ENCODE results near the gene ITGB7.

GRCh38 chr12:53230108-53230845 is 23.2 kb upstream of the ITGB7 start:
- TF ChIP-seq, protein P1, sequence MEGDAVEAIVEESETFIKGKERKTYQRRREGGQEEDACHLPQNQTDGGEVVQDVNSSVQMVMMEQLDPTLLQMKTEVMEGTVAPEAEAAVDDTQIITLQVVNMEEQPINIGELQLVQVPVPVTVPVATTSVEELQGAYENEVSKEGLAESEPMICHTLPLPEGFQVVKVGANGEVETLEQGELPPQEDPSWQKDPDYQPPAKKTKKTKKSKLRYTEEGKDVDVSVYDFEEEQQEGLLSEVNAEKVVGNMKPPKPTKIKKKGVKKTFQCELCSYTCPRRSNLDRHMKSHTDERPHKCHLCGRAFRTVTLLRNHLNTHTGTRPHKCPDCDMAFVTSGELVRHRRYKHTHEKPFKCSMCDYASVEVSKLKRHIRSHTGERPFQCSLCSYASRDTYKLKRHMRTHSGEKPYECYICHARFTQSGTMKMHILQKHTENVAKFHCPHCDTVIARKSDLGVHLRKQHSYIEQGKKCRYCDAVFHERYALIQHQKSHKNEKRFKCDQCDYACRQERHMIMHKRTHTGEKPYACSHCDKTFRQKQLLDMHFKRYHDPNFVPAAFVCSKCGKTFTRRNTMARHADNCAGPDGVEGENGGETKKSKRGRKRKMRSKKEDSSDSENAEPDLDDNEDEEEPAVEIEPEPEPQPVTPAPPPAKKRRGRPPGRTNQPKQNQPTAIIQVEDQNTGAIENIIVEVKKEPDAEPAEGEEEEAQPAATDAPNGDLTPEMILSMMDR (IDR thresholded peaks at IDR 0.05; ENCODE audit: insufficient read depth, low read length): no peak
- TF ChIP-seq POLR2AphosphoS5 (IDR thresholded peaks at IDR 0.05; ENCODE audit: low read depth): no peak
- no peak for TF ChIP-seq GABPA (IDR thresholded peaks at IDR 0.05; ENCODE audit: low read depth)
- TF ChIP-seq REST (IDR thresholded peaks at IDR 0.05; ENCODE audit: insufficient replicate concordance, low read depth): no peak
- no peak for TF ChIP-seq SPI1 (IDR thresholded peaks at IDR 0.05; ENCODE audit: borderline replicate concordance, low read depth)
